Measurements from ENCODE around the gene C11orf97. TPM values are rescaled to one million over a fixed set of nuclear protein-coding genes. Genes with fewer than 3 reads are reported as not detected.

Gene C11orf97
- total RNA-seq, 1 experiment from 2014 or later: not detected

GRCh38 chr11:94524341-94524740, 12.1 kb downstream of the C11orf97 start:
- RAD21 ChIA-PET (ENCODE audit: low non-redundant PET in 1 of 2, low total read pairs in 2 of 2, uncharacterized antibody in 2 of 2, unreplicated experiment in 2 of 2): no interaction called here
- Histone ChIP-seq H3K4me3 (replicated peaks in 1 of 2; ENCODE audit: low read depth in 1 of 2, low read length in 2 of 2) (no peak overlapping the region), H3K79me2 (ENCODE audit: insufficient read depth, low read length) (no peaks in the 10 kb centered on the region), H3K4me1 (ENCODE audit: control insufficient read depth in 1 of 2, insufficient read depth in 2 of 2, low read length in 2 of 2) (no peaks in the 10 kb centered on the region), H3K9me2 (ENCODE audit: insufficient read depth) (no peaks in the 10 kb centered on the region), H4K20me1 (ENCODE audit: insufficient read depth) (no peaks in the 10 kb centered on the region), H2AFZ (ENCODE audit: low read depth, low read length, poor library complexity, severe bottlenecking) (no peak overlapping the region), H3K4me2 (ENCODE audit: low read length) (no peak overlapping the region), H3K27me3 (ENCODE audit: insufficient read depth, low read length) (no peaks in the 10 kb centered on the region), H3K27ac (ENCODE audit: low read depth, low read length) (no peak overlapping the region), H3K9me3 (ENCODE audit: control insufficient read depth in 1 of 2, insufficient read depth in 1 of 2, low read depth in 1 of 2, low read length in 2 of 2) (no peaks in the 10 kb centered on the region), H3K36me3 (ENCODE audit: control insufficient read depth in 1 of 2, insufficient read depth in 2 of 2, low read length in 2 of 2) (no peaks in the 10 kb centered on the region), H3K9ac (ENCODE audit: low read length) (no peak overlapping the region)
- TF ChIP-seq EZH2 (IDR thresholded peaks at IDR 0.05) (no peak), RAD21 (IDR thresholded peaks at IDR 0.05; ENCODE audit: low read depth) (no peak), POLR2A (IDR thresholded peaks at IDR 0.05; ENCODE audit: borderline replicate concordance, extremely low read depth, insufficient read depth, insufficient read length) (no peak)
- no peak for ATAC-seq
- DNase-seq (ENCODE audit: low read depth, low spot score): no peak
- CTCF ChIA-PET: no interaction called here
- POLR2A ChIA-PET: no interaction called here
- intact Hi-C loops (cut with micrococcal nuclease): no loop called here
- no TSS peak for BruUV-seq (replicated peaks)

- Histone ChIP-seq H3K4me3 (replicated peaks in 1 of 2; ENCODE audit: low read depth in 1 of 2, low read length in 2 of 2) (no peak overlapping the region), H3K27ac (ENCODE audit: low read depth, low read length) (no peak overlapping the region), H3K4me1 (ENCODE audit: control insufficient read depth in 1 of 2, insufficient read depth in 2 of 2, low read length in 2 of 2) (no peaks in the 10 kb centered on the region), H2AFZ (ENCODE audit: low read depth, low read length, poor library complexity, severe bottlenecking) (no peak overlapping the region), H3K9me3 (ENCODE audit: control insufficient read depth in 1 of 2, insufficient read depth in 1 of 2, low read depth in 1 of 2, low read length in 2 of 2) (no peaks in the 10 kb centered on the region), H3K9me2 (ENCODE audit: insufficient read depth) (no peaks in the 10 kb centered on the region), H3K27me3 (ENCODE audit: insufficient read depth, low read length) (no peaks in the 10 kb centered on the region), H3K4me2 (ENCODE audit: low read length) (no peak overlapping the region), H3K9ac (ENCODE audit: low read length) (no peak overlapping the region), H4K20me1 (ENCODE audit: insufficient read depth) (no peaks in the 10 kb centered on the region), H3K36me3 (ENCODE audit: control insufficient read depth in 1 of 2, insufficient read depth in 2 of 2, low read length in 2 of 2) (no peaks in the 10 kb centered on the region), H3K79me2 (ENCODE audit: insufficient read depth, low read length) (no peaks in the 10 kb centered on the region)
- BruUV-seq (replicated peaks): no TSS peak
- no peak for TF ChIP-seq RAD21 (IDR thresholded peaks at IDR 0.05; ENCODE audit: low read depth)
- TF ChIP-seq ELF1 (IDR thresholded peaks at IDR 0.05; ENCODE audit: borderline replicate concordance, low read depth): no peak
- no peak for TF ChIP-seq ZNF274 (IDR thresholded peaks at IDR 0.05; ENCODE audit: low read depth, low read length)
- no peak for TF ChIP-seq SRF (IDR thresholded peaks at IDR 0.05; ENCODE audit: low read depth)
- no peak for TF ChIP-seq TCF7L2 (IDR thresholded peaks at IDR 0.05; ENCODE audit: borderline replicate concordance, extremely low read depth, insufficient read depth, insufficient read length)
- no peak for TF ChIP-seq JUND (IDR thresholded peaks at IDR 0.05)
- no peak for TF ChIP-seq EZH2phosphoT487 (IDR thresholded peaks at IDR 0.05; ENCODE audit: borderline replicate concordance)
- no peak for TF ChIP-seq ATF3 (IDR thresholded peaks at IDR 0.05)
- no peak for TF ChIP-seq CTCF (IDR thresholded peaks at IDR 0.05 in 2 of 3, conservative IDR thresholded peaks at IDR 0.05 in 1 of 3; ENCODE audit: borderline replicate concordance in 1 of 3, insufficient read depth in 1 of 3, low read depth in 2 of 3, low read length in 2 of 3)
- no peak for TF ChIP-seq YY1 (IDR thresholded peaks at IDR 0.05; ENCODE audit: extremely low read depth, insufficient replicate concordance, low read depth, low read length)
- TF ChIP-seq POLR2A (IDR thresholded peaks at IDR 0.05; ENCODE audit: borderline replicate concordance, extremely low read depth, insufficient read depth, insufficient read length): no peak
- TF ChIP-seq SP1 (IDR thresholded peaks at IDR 0.05; ENCODE audit: low read depth): no peak
- no peak for TF ChIP-seq ZFX (IDR thresholded peaks at IDR 0.05)
- no peak for TF ChIP-seq EGR1 (IDR thresholded peaks at IDR 0.05; ENCODE audit: low read depth)
- no peak for TF ChIP-seq CEBPB (IDR thresholded peaks at IDR 0.05; ENCODE audit: low read depth)
- ChIA-PET CTCF (no interaction called here), POLR2A (no interaction called here), RAD21 (ENCODE audit: low non-redundant PET in 1 of 2, low total read pairs in 2 of 2, uncharacterized antibody in 2 of 2, unreplicated experiment in 2 of 2) (no interaction called here)
- DNase-seq (ENCODE audit: low read depth, low spot score): no peak
- intact Hi-C loops (cut with micrococcal nuclease): no loop called here
- ATAC-seq: no peak
These were observed 13.5 kb downstream of the C11orf97 start for GRCh38 chr11:94525546-94526324.

All from HCT116 (cell line).